Keratinocyte (primary cell): ENCODE results near the gene MAD2L2.

Experiments used
- CTCF ChIP-seq, 3 experiments: IDR thresholded peaks in 1 of 3; conservative IDR thresholded peaks in 1 of 3; optimal IDR thresholded peaks in 1 of 3; 2 replicates in 2 of 3; 3 replicates in 1 of 3; pipeline versions ENCODE3 to v1.5.1; 2011; ENCODE audit warnings: low read length in 3 of 3, mild to moderate bottlenecking in 3 of 3, moderate library complexity in 2 of 3, control low read depth in 1 of 3, inconsistent platforms in 1 of 3; ENCODE audit not compliant: insufficient read depth in 2 of 3; ENCODE audit errors: extremely low read depth in 1 of 3
- EZH2 ChIP-seq: IDR thresholded peaks from one replicate; pipeline ENCODE4 v1.6.1; 2012; ENCODE audit warnings: inconsistent platforms, mild to moderate bottlenecking, low read length, moderate library complexity

GRCh38 chr1:11695861-11696260, 14.9 kb upstream of the MAD2L2 start:
- TF ChIP-seq CTCF (optimal IDR thresholded peaks at IDR 0.05 in 1 of 3, IDR thresholded peaks at IDR 0.05 in 1 of 3, conservative IDR thresholded peaks at IDR 0.05 in 1 of 3; ENCODE audit: extremely low read depth in 1 of 3, insufficient read depth in 2 of 3, low read length in 3 of 3) (no peak), EZH2 (no peak)
